HepG2 (cell line): ENCODE data around the gene GTF3A.

Experiments
- ARHGAP35 ChIP-seq: sonication (generic); formaldehyde crosslinking; IDR thresholded peaks from 2 replicates; pipeline ENCODE4 v1.9.0; 2022; ENCODE audit warnings: mild to moderate bottlenecking, inconsistent platforms, moderate library complexity, missing genetic modification reagents, borderline replicate concordance
- CSRNP2 ChIP-seq: sonication (generic); formaldehyde crosslinking; conservative IDR thresholded peaks from 2 replicates; pipeline ENCODE4 v1.8.0; 2022; ENCODE audit warnings: low read depth, missing genetic modification reagents
- CTCF ChIP-seq: sonication (generic); formaldehyde crosslinking; IDR thresholded peaks from 2 replicates; pipeline ENCODE4 v1.5.0; 2020; ENCODE audit warnings: mild to moderate bottlenecking, missing genetic modification reagents, moderate library complexity
- ELF1 ChIP-seq: sonication (generic); formaldehyde crosslinking; IDR thresholded peaks from 2 replicates; pipeline ENCODE4 v1.4.0; 2020; ENCODE audit warnings: missing genetic modification reagents
- FOXP1 ChIP-seq, 2 experiments: fragments of 450-650 bp in 1 of 2; IDR thresholded peaks; 2 replicates each; pipeline ENCODE4 v1.6.1; 2017 to 2018; ENCODE audit warnings: antibody characterized with exemption in 1 of 2
- JARID2 ChIP-seq: sonication (generic); formaldehyde crosslinking; IDR thresholded peaks from 2 replicates; pipeline ENCODE4 v1.8.1; 2023; ENCODE audit warnings: missing genetic modification reagents, inconsistent platforms; ENCODE audit not compliant: insufficient replicate concordance
- POLR2A ChIP-seq, 2 experiments: IDR thresholded peaks; 2 replicates each; pipeline ENCODE4 v1.6.1; 2011; ENCODE audit warnings: low read depth in 2 of 2, low read length in 2 of 2, mild to moderate bottlenecking in 1 of 2, moderate library complexity in 1 of 2; ENCODE audit not compliant: insufficient read depth in 1 of 2
- SKIL ChIP-seq: sonication (generic); formaldehyde crosslinking; IDR thresholded peaks from 2 replicates; pipeline ENCODE4 v1.8.0; 2022; ENCODE audit warnings: missing genetic modification reagents, mild to moderate bottlenecking, moderate library complexity, borderline replicate concordance
- ZNF17 ChIP-seq: sonication (generic); formaldehyde crosslinking; IDR thresholded peaks from 2 replicates; pipeline ENCODE4 v1.5.0; 2020; ENCODE audit warnings: mild to moderate bottlenecking, missing genetic modification reagents
- ZNF501 ChIP-seq: sonication (generic); formaldehyde crosslinking; IDR thresholded peaks from 2 replicates; pipeline ENCODE4 v1.5.1; 2020; ENCODE audit warnings: mild to moderate bottlenecking, moderate library complexity, missing genetic modification reagents

GRCh38 chr13:27405546-27406134, 18.8 kb upstream of the GTF3A start:
- TF ChIP-seq FOXP1 (IDR thresholded peaks at IDR 0.05), result no peak
- no peak for TF ChIP-seq FOXP1 (CRISPR knock-in tag; IDR thresholded peaks at IDR 0.05)
- no peak for TF ChIP-seq CSRNP2 (CRISPR knock-in tag)
- no peak for TF ChIP-seq ZNF501
- TF ChIP-seq ARHGAP35 (CRISPR knock-in tag), result no peak
- TF ChIP-seq CTCF (CRISPR knock-in tag), result no peak
- no peak for TF ChIP-seq JARID2 (CRISPR knock-in tag)
- TF ChIP-seq POLR2A (IDR thresholded peaks at IDR 0.05; ENCODE audit: insufficient read depth in 1 of 2, low read depth in 2 of 2, low read length in 2 of 2), result no peak
- no peak for TF ChIP-seq ZNF17 (CRISPR knock-in tag)
- TF ChIP-seq SKIL (CRISPR knock-in tag), result no peak
- no peak for TF ChIP-seq ELF1
